Gastrocnemius medialis (tissue), 4 donors: Measurements from ENCODE around the gene MSH2.

ENCODE experiments used
- POLR2A ChIP-seq, 2 donors: fragments of 450-650 bp; IDR thresholded peaks; one replicate each; pipeline ENCODE4 v1.6.1; 2017; ENCODE audit warnings: antibody characterized with exemption in 2 of 2, mild to moderate bottlenecking in 2 of 2, moderate library complexity in 2 of 2
- TF ChIP-seq, protein P1 (sequence below), 5 experiments: fragments of 450-650 bp in 3 of 5; fragments of 200-600 bp in 2 of 5; sonication (generic) in 2 of 5; IDR thresholded peaks in 4 of 5; conservative IDR thresholded peaks in 1 of 5; 1 replicate in 4 of 5; 2 replicates in 1 of 5; pipeline ENCODE4 v1.5.1; 2016 to 2019; ENCODE audit warnings: antibody characterized with exemption in 5 of 5, mild to moderate bottlenecking in 3 of 5, moderate library complexity in 3 of 5

- TF ChIP-seq, protein P1, sequence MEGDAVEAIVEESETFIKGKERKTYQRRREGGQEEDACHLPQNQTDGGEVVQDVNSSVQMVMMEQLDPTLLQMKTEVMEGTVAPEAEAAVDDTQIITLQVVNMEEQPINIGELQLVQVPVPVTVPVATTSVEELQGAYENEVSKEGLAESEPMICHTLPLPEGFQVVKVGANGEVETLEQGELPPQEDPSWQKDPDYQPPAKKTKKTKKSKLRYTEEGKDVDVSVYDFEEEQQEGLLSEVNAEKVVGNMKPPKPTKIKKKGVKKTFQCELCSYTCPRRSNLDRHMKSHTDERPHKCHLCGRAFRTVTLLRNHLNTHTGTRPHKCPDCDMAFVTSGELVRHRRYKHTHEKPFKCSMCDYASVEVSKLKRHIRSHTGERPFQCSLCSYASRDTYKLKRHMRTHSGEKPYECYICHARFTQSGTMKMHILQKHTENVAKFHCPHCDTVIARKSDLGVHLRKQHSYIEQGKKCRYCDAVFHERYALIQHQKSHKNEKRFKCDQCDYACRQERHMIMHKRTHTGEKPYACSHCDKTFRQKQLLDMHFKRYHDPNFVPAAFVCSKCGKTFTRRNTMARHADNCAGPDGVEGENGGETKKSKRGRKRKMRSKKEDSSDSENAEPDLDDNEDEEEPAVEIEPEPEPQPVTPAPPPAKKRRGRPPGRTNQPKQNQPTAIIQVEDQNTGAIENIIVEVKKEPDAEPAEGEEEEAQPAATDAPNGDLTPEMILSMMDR (IDR thresholded peaks at IDR 0.05 in 4 of 5, conservative IDR thresholded peaks at IDR 0.05 in 1 of 5), result no peak
- TF ChIP-seq POLR2A (IDR thresholded peaks at IDR 0.05), result no peak
Measured at GRCh38 chr2:47422016-47422415, 19.1 kb downstream of the MSH2 start.
